ENCODE results near the gene NCOA3.

- TF ChIP-seq EZH2 (IDR thresholded peaks at IDR 0.05; ENCODE audit: low read length, unreplicated experiment), result no peak
- TF ChIP-seq CTCF (conservative IDR thresholded peaks at IDR 0.05; ENCODE audit: low read depth, low read length), result no peak
These were observed 7.8 kb upstream of the NCOA3 start for GRCh38 chr20:47493963-47494293.
